Thyroid gland (tissue), 4 donors: ENCODE results near the gene SAAL1.

Experiments used
- POLR2A ChIP-seq, 2 donors: fragments of 450-650 bp; IDR thresholded peaks; one replicate each; pipeline ENCODE4 v1.6.1; 2017; ENCODE audit warnings: antibody characterized with exemption in 2 of 2, mild to moderate bottlenecking in 2 of 2, moderate library complexity in 1 of 2
- TF ChIP-seq, protein P1 (sequence below), 6 experiments: fragments of 200-600 bp in 3 of 6; fragments of 450-650 bp in 3 of 6; sonication (generic) in 3 of 6; IDR thresholded peaks; one replicate each; pipeline ENCODE4 v1.5.1; 2016 to 2019; ENCODE audit warnings: antibody characterized with exemption in 6 of 6, mild to moderate bottlenecking in 2 of 6, inconsistent platforms in 1 of 6, moderate library complexity in 1 of 6

DNA sequence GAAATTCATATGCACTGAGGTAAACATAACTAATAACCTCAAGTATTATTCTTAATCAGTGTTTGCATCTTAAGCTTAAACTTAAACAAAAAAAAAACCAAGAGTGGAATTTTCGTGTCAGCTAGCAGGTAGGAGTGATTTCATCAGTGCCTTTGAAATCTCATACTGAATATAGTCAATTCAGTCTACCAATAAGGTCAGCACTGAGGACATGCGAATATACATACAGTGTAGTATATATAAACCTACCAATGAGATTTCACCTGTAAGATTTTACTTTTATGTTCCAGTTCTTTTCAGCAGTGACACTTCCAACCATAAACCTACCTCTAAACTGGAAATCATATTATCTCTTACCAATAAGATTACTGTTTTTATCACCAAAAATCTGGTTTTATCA lies 27.0 kb downstream of the SAAL1 start:
- no peak for TF ChIP-seq POLR2A (IDR thresholded peaks at IDR 0.05)
- TF ChIP-seq, protein P1, sequence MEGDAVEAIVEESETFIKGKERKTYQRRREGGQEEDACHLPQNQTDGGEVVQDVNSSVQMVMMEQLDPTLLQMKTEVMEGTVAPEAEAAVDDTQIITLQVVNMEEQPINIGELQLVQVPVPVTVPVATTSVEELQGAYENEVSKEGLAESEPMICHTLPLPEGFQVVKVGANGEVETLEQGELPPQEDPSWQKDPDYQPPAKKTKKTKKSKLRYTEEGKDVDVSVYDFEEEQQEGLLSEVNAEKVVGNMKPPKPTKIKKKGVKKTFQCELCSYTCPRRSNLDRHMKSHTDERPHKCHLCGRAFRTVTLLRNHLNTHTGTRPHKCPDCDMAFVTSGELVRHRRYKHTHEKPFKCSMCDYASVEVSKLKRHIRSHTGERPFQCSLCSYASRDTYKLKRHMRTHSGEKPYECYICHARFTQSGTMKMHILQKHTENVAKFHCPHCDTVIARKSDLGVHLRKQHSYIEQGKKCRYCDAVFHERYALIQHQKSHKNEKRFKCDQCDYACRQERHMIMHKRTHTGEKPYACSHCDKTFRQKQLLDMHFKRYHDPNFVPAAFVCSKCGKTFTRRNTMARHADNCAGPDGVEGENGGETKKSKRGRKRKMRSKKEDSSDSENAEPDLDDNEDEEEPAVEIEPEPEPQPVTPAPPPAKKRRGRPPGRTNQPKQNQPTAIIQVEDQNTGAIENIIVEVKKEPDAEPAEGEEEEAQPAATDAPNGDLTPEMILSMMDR (IDR thresholded peaks at IDR 0.05): no peak
